NCI-H82 treated with DMSO at 0.1 percent for 48 hours (cell line): ENCODE measurements around the gene TBC1D14.

ENCODE experiments used
- DNase-seq: peaks from one replicate; lab custom pipeline; 2025; ENCODE audit not compliant: unreplicated experiment; lab: John Stamatoyannopoulos, UW

Gene TBC1D14

DNA sequence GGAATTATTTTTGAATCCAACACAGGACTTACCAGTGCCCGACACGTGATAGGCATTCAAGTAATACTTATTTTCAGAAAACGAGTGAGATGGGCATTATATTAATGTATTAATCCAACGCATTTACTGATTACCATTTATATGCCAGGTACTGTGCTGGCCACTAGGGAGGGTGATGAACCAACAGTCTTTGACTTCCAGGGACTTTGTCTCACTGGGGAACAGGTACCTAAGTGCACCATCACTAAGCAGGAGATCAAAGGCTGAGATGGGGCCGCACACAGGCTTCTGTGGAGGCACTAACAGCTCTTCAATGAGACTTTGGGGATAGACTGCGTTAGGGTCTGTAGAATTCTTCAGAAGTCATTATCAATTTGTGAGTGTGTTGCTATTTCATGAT, 127.8 kb downstream of the TBC1D14 start:
- DNase-seq, result no peak

DNA sequence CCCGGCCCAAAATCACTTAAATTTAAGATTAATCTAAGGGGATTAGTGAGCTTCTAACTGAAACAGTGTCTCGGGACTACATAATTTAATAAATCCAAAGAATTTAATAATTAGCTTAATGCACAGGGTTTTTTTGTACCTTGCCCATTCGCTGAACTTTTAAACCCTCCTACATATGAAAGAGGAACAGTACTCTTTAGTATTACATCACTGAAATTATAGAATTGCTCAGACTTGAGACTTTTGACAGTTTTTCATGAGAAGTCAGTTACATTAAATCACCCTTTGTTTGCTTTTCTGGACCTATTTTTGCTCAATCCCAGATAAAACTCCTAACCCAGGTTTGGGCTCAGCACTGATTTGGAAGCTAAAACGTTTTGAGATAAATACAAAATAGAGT, 131.1 kb downstream of the TBC1D14 start:
- no peak for DNase-seq

DNA sequence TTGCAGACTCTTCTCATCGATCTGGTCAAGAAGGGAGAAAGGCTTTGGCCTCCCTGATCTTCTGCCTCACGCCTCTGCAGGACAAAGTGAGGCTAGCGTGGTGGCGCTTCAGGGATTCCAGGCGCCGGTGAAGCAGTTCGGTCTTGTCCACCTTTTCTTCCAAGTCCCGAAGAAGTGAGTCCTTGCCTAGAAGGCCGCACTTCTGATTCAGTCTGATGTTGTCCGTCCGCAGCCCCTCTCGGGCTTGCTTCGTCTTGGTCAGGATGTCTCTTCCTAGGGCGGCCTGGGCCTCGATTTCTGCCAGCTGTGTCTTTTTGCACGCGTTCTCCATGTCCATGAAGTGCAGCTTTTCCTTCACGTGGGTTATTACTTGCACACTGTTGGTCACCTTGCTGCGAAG, 131.6 kb downstream of the TBC1D14 start:
- DNase-seq, result no peak

DNA sequence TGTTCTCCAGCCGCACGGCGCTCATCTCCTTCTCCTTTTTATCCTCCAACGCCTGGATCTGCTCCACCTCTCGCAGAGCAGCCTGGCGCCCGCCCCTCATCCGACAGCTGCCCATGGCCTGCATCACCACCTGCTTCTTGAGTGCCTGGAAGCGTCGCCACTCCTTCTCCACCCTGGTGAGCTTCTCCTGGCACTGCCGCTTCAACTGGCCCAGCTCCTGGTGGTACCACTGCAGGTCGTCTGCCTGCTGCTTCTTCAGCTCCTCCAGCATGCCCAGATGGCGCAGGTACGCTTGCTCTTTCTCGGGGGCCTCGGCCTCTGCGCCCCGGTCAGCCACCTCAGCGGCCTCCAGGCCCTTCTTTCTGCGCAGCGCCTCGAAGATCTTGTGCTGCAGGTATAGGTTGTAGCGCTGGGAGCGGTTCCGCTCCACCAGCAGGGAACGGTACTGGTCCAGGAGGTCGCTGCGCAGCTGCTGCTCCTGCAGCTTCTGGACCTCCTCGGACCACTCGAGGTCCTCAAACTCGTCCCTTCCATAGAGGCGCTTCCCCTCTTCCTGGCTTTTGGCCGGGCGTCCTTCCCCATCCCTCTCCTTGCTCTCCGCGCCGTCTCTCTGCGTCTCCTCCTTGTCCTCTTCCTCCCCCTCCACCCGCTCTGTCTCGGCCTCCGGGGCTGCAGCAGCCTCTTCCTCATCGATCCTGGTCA, 132.3 kb downstream of the TBC1D14 start:
- no peak for DNase-seq

DNA sequence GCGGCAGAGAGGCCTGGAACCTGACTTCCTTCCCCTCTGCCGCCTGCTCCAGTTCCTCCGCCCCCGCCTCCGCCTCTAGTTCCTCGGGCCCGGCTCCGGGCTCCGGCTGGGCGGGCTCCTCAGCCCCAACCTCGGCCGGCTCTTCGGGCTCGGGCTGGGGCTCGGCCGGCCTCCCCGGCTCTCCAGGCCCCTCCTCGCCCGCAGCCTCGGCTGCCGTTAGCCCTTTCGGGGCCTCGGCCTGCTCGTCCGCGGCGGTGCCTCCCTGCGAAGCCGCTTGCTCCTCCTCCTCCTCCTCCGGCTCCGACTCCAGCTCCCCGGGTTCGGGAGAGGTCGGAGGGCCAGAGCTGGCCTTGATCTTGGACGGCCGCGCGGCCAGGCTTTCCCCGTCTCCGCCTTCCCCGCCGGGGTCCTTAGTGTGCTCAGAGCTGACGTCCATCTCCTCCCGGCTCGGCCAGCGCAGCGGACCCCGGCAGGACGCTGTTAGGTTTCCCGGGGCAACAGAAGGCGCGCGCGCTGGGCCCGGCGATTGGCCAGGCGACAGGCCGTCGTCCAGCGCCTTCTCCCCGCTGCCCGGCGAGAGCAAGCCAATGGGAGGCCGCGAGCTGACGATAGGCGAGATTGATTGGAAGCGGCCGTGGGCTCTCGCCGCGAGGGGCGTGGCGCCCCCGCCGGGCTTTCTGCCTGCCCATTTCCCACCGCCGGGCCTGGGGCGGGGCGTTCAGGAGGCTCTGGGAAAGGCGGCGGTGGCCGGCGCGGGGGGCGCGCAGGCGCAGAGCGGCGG, 133.1 kb downstream of the TBC1D14 start:
- DNase-seq, result peak; percentile 83

DNA sequence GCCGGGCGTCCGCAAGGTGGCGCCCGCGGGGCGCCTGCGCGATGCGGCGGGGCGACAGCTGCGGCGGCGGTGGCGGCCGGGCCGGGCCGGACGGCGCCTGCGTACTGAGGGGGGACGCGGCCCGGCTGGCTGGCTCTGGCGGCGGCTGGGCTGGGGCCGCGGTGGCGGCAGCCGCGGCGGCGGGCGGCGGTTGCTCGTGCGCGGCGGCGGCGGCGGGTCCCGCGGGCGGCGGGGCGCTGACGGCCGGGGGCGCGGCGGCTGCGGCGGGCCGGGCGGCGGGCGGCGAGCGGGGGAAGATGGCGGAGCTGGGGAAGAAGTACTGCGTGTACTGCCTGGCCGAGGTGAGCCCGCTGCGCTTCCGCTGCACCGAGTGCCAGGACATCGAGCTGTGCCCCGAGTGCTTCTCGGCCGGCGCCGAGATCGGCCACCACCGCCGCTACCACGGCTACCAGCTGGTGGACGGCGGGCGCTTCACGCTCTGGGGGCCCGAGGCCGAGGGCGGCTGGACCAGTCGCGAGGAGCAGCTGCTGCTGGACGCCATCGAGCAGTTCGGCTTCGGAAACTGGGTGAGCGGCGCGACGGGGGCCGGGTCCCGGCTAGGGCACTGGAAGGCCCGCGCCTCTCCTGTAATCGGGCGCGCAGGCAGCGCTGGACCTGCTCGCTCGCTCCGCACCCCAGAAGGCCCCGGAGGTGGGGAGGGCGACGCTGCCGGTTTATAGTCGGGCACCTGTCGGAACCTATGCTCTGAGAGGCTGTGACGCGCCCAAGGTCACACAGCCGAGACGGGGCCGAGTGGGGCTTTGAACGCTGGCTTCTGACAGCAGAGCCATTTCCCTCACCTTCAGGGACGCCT, 133.9 kb downstream of the TBC1D14 start, which contains the start of gene TADA2B:
TSS of gene TADA2B (plus strand) at position 89 of the 853 bp plus-strand sequence. CDS start at position 297, 208 bp downstream.
- no peak for DNase-seq

DNA sequence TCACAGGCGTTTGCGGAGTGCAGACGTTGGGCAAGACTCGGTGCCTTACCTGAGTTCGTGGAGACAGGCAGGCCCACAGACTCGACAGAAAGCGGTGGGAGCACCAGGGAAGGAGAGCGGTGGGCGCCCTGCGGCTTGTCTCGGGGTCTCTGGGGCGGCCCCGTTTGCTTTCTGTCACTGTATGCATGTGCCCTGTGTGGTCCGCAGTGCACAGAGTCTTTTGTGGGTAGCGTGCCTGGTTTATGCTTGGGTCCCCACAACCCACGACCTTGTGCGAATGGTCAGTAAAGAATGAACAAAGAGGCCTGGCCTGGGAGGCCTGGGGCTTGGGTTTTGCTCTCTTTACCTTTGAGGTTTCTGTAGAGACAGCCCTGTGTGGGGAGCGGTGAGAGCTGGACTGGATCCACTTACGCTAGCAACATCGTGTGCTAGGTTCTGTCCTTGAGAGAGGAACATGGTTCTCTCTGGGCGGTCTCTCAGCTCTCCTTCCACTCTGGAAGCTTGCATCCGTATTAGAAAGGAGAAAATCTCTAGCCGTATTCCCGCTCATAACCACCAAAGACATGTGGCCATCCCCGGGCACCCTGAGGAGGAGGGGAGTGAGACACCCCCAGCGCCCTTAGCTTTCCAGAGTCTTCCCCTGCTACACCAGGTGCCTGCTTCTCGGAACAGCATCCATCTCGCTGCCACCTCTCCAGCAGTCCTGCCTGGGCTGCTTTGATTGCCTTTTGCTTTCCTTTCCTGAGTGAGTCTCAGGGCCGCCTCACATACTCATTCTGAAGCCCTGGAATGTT, 134.7 kb downstream of the TBC1D14 start:
- DNase-seq, result no peak

DNA sequence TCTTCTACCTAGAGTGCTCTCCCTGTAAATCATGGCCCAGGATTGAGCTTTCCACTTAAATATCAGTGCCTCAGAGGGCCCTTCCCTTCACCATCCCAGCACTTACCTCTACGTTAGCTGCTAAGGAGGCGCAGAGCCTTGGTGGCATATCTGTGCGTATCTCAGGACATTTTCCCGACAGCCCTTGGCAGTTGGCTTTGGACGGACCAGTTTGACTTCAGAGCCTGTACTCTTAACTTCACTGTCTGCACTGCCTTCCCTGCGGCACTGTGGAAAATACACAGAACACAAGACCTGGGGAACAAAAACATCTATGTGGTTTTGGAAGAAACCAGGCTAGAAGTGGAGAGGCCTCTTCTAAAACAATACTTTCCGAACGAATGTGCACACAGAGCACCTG, 135.9 kb downstream of the TBC1D14 start:
- no peak for DNase-seq

DNA sequence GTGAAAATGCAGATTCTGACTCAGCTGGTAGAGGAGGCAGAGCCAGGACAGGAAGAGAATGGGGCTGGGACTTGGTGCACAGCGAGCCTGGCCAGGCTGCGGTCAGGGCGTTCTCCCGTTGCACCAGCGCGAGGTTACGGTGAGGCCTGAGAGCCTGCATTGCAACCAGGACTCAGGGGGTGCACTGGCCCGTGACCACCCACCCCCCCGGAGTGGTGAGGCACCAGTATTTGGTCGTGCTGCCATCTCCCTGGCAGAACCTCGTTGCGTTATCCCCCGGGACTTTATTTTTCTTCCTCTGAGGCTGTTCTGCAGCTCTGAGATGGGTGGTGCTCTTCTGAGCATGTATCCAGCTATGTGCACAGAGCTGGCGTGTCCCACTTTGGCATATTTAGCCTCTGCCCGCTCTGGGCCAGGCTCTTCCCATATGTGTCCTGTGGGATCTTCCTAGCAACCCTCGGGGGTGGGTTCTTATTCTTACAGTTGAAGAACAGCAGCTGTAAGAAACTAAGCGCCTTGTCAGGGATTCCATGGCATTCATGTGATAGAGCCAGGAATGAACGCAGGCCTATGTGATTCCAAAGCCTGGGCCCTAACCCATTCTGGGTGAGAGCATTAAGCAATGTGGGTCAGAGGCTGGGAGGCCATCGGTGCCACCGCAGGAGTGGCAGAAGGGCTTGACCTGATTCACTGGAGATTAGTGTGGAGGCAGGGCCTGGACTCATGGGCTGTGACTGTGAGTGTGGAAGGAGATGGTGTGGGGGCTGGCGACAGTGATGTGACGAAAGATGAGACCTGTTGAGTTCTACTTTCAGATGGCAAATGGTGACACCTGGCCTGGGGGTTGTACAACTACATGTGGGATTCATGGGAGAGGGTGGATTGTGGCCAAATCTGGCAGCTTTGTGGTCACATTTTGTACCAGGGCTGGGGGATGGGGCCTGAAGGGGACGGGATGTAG, 136.6 kb downstream of the TBC1D14 start:
- DNase-seq, result no peak

DNA sequence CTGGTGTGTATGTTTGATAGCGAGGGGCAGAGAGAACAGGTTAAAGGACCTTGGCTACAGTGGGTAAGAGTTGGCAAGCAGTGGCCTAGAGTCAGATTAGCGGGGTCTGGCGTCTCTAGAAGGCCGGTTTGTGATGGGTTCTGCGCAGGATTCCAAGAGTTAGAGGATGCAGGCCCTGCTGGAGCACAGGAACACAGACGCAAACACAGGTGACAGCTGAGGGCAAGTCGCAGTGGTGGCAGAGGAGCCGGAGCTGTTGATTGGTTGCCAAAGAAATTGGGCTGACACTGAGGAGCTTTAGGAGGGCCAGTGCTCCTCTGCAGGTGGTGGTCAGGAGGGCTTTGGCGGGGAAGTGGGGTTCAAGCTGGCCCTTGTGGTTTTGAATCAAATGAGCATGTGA, 137.3 kb downstream of the TBC1D14 start:
- DNase-seq, result no peak

DNA sequence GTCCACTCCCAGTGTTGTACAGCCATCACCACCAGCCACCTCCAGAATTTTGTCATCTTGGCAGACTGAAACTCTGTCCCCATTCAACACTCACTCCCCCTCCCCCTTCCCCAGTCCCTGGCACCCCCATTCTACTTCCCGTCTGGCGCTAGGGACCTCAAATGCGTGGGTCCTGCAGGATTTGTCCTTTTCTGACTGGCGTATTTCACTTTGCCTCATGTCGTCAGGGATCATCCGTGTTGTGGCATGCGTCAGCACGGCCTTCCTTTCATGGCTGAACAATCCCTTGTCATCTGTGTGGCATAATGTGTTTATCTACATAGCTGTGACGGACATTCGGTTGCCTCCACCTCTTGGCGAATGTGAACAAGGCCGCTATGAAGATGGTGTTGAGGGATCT, 139.0 kb downstream of the TBC1D14 start:
- DNase-seq, result no peak

DNA sequence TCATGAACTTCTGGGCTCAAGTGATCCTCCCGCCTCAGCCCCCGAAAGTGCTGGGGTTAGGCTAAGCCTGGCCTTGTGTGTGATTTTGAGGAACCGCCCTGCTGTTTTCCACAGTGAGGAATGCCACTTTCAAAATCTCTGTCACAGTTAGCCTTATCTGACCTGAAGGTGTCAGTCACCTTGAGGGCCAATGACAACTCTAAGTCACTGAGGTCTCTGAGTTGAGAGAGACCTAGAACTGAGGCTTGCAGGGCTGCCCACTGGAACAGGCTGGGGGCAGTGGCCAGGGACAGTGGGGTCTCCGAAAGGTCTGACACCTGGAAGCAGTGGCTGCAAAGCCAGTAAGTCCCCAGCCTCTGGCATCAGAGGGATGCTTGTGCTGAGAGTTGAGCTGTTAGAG, 139.7 kb downstream of the TBC1D14 start:
- no peak for DNase-seq

DNA sequence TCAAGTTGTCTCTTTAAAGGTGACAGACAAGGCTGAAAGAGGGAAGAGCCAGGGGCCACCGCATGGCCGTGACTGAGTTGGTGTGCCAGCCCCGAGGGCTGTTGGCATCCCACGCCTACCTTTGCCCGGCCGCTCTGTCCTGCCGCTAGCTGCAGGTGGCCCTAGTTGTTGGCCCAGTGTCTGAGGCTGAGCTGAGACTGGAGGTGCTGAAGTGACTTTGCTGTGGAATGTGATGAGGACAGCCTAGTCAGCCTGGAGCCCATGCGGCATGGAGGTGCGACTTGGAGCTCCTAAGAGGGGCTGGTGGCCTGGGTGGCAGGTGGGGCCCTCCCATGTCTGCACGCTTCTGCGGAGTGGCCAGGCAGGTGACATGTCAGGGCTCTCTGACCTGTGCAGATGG, 140.1 kb downstream of the TBC1D14 start:
- no peak for DNase-seq

DNA sequence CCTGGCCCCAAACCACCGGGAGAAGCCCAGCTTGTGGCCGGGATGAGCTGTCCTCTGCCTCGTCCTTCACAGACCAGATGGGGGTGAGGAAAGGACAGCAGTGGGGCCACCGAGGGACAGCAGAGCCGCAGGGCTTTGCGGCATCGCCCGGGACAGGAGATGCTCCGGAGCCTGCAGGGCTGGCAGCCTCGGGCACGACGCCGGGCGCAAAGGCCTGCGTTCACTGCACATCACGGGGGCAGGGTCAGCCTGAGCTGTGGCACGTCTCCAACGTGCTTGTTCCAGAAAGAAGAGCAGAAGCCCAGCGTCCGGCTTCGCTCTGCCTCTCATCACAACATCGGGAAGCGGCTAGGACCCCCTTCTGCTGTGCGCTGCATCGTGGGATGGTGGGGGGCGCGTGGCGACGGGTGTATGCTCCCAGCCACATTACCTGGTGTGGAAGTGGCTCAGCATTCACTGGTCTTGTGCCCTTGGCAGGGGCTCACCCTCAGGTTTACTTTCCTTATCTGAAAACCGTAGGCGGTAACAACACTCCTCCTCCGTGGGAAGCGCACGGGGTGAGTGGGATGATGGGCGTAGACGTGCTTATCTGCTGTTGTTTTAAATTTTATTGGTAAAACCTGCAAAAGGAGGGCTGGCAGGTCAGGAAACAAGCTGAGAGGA, 141.0 kb downstream of the TBC1D14 start:
- no peak for DNase-seq

DNA sequence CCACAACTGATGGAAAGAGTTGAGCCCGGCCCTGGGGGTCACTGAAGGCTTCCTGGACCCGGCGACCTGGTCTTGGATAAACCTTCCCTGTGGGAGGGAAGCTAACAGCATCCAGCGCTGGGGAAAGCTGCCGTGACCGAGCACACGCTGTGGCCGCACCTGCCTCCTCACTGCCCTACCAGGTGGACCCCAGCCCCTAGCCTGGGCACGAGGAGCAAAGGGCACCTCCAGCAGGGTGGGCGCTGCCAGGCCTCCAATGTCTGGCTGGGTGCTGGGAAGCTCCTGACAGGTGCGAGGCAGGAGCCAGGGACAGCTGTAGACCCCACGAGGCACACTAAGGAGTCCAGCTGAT, 141.5 kb downstream of the TBC1D14 start:
- DNase-seq, result no peak

DNA sequence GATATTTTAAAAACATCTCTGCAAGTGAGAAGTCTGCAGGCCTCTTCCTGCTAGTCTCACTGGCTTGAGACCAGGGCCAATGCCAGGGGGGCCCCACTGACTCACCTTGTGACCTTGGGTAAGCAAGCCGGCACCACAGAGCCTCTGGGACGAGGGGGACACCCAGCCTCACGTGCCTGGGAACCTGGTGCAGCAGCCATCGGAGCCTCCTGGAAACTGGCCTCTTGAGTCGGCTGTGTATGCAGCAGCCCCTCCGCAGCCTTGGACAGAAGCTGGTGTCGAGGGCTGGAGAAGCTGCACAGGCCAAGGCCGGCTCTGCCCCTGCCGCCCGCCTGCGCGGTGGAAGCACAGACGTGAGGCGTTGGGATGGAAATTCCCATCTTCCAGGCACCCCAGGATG, 142.3 kb downstream of the TBC1D14 start:
- no peak for DNase-seq

DNA sequence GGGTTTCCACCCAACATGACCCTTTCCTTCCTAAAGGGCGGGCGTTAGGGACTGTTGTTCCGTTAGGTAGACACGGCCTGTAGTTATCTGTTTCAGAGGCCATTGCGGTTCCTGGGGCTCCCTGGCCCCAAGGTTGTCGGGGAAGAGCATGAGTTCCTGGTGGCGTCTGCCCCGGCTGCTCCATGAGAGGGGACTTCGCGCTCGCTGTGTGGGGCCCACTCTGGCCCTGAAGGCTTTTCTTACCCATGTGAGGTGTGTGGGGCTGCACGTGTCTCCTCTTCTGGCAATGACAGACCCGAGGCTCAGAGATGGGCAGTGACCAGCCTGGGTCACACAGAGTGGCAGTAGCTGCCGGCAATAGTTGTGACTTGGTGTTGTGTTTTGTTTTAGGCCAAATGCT, 142.7 kb downstream of the TBC1D14 start:
- DNase-seq, result no peak

DNA sequence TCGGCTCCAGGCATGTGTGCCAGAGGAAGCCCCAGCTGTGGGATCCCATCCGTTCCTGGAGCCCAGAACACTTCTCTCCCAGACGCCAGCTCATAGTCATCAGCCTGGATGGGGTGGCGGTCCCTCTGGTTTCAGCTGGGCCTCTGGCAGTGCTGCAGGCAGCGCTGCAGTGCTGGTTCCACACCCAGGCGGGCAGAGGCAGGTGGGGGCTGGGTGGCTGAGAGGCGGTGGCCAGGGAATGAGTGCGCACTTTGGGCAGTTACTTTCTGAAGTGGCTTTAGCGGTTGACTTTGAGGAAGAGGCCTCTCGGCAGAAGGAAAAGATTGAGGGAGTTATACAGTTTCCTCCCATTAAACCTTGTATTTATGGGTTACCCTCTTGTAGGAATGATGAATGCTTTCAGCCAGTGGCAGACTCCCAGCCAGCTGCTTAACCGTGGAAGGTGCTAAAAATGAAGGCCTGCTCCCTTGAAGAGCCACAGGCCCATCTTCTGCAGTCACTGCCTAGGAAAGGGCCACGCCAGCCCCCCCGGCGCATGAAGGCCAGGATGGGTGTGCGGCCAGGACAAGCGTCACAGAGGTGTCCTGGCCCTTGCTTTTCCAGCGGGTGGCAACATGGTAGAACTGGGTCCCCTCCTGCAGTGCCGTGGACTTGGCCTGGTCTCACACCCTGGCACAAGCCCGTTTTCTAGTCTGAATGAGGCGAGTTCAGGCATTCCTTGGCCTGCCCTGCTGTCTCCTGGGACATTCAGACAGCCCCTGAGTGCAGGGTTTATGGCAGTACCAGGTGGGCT, 143.5 kb downstream of the TBC1D14 start:
- DNase-seq, result no peak
